B cell (primary cell): ENCODE results near the gene GMPR. TPM values are rescaled to one million over a fixed set of nuclear protein-coding genes. Genes with fewer than 3 reads are reported as not detected.

ENCODE experiments used
- ATAC-seq: fragments of 200-7000 bp; cut with Tn5 transposase; one replicate; pipeline ENCODE4 v1.10.0; 2021; ENCODE audit warnings: low read depth, mild to moderate bottlenecking, moderate number of reproducible peaks, moderate library complexity
- CTCF ChIA-PET: fragments of 350-600 bp; sonication (Branson Sonifier 250); formaldehyde crosslinking; loops from one replicate; lab custom pipeline; 2021; ENCODE audit warnings: antibody characterized with exemption, inconsistent platforms; lab: Charles Lee
- POLR2A ChIA-PET: fragments of 350-600 bp; sonication (Branson Sonifier 250); formaldehyde crosslinking; loops from one replicate; lab custom pipeline; 2021; ENCODE audit warnings: antibody characterized with exemption; lab: Charles Lee
- DNase-seq: peaks from one replicate; pipeline ENCODE4 v3.0.0; 2013
- H2AFZ ChIP-seq: 2 replicates; pipeline ENCODE4 v1.6.1; 2012; ENCODE audit warnings: mild to moderate bottlenecking, low read depth, low read length; ENCODE audit not compliant: insufficient read depth, poor library complexity, severe bottlenecking
- H3K27ac ChIP-seq, 2 donors: 1 replicate in 1 of 2; 2 replicates in 1 of 2; pipeline ENCODE4 v1.5.1; 2012 to 2013; ENCODE audit warnings: low read length in 2 of 2, mild to moderate bottlenecking in 2 of 2, moderate library complexity in 1 of 2
- H3K27me3 ChIP-seq, 4 experiments: fragments of 200-600 bp in 1 of 4; sonication (generic) in 1 of 4; replicated peaks in 1 of 4; 1 replicate in 2 of 4; 2 replicates in 2 of 4; pipeline versions ENCODE4 v1.6.1 to v1.7.0; 2013 to 2016; ENCODE audit warnings: low read length in 3 of 4, mild to moderate bottlenecking in 2 of 4, mixed read lengths in 1 of 4, moderate library complexity in 1 of 4; ENCODE audit not compliant: insufficient read depth in 4 of 4, control insufficient read depth in 3 of 4; ENCODE audit errors: control extremely low read depth in 1 of 4
- H3K36me3 ChIP-seq, 2 experiments: replicated peaks in 1 of 2; 1 replicate in 1 of 2; 2 replicates in 1 of 2; pipeline versions ENCODE4 v1.6.1 to v1.7.1; 2013; ENCODE audit warnings: low read length in 1 of 2; ENCODE audit not compliant: insufficient read depth in 2 of 2, control insufficient read depth in 1 of 2; ENCODE audit errors: control extremely low read depth in 1 of 2, extremely low read depth in 1 of 2
- H3K4me1 ChIP-seq, 2 donors: fragments of 200-600 bp in 1 of 2; sonication (generic) in 1 of 2; 1 replicate in 1 of 2; 2 replicates in 1 of 2; pipeline versions ENCODE4 v1.5.1 to v1.6.1; 2013 to 2017; ENCODE audit warnings: low read length in 2 of 2; ENCODE audit not compliant: control insufficient read depth in 2 of 2, insufficient read depth in 2 of 2
- H3K4me2 ChIP-seq: replicated peaks from 2 replicates; pipeline ENCODE3; 2012; ENCODE audit warnings: mild to moderate bottlenecking, low read depth, low read length; ENCODE audit not compliant: poor library complexity, severe bottlenecking
- H3K4me3 ChIP-seq, 5 experiments: fragments of 200-600 bp in 1 of 5; sonication (generic) in 1 of 5; 1 replicate in 3 of 5; 2 replicates in 2 of 5; pipeline versions ENCODE4 v1.5.1 to v1.7.0; 2011 to 2016; ENCODE audit warnings: low read length in 4 of 5, mild to moderate bottlenecking in 4 of 5, low read depth in 2 of 5, control low read depth in 1 of 5, moderate library complexity in 1 of 5; ENCODE audit not compliant: insufficient read depth in 1 of 5; ENCODE audit errors: control extremely low read depth in 1 of 5, extremely low read depth in 1 of 5
- H3K79me2 ChIP-seq: fragments of 200-600 bp; sonication (generic); one replicate; pipeline ENCODE4 v1.6.0; 2016; ENCODE audit warnings: low read length; ENCODE audit not compliant: control insufficient read depth, insufficient read depth
- H3K9ac ChIP-seq: fragments of 200-600 bp; sonication (generic); 2 replicates; pipeline ENCODE4 v1.6.1; 2017; ENCODE audit warnings: mild to moderate bottlenecking, low read length, moderate library complexity
- H3K9me3 ChIP-seq, 3 donors: one replicate each; pipeline versions ENCODE4 v1.6.1 to v1.7.1; 2013; ENCODE audit warnings: low read length in 2 of 3; ENCODE audit not compliant: control insufficient read depth in 2 of 3, insufficient read depth in 1 of 3; ENCODE audit errors: control extremely low read depth in 1 of 3
- H4K20me1 ChIP-seq: 2 replicates; pipeline ENCODE4 v1.6.0; 2012; ENCODE audit warnings: mild to moderate bottlenecking, low read length; ENCODE audit not compliant: insufficient read depth, control insufficient read depth, poor library complexity, severe bottlenecking
- H3K27ac Mint-ChIP-seq: one replicate; pipeline ENCODE4 v1.8.0; 2021; ENCODE audit warnings: mixed read lengths
- H3K27me3 Mint-ChIP-seq: one replicate; pipeline ENCODE4 v1.8.0; 2021; ENCODE audit warnings: mixed read lengths
- H3K4me1 Mint-ChIP-seq: one replicate; pipeline ENCODE4 v1.8.0; 2021; ENCODE audit warnings: mixed read lengths
- H3K4me3 Mint-ChIP-seq: one replicate; pipeline ENCODE4 v1.8.0; 2021; ENCODE audit warnings: mixed read lengths
- H3K9me3 Mint-ChIP-seq: one replicate; pipeline ENCODE4 v1.8.0; 2022; ENCODE audit warnings: mixed read lengths; ENCODE audit not compliant: insufficient read depth
- EZH2 ChIP-seq: IDR thresholded peaks from 2 replicates; pipeline ENCODE4 v1.6.1; 2012; ENCODE audit warnings: borderline replicate concordance, low read depth, mild to moderate bottlenecking, moderate library complexity, low read length; ENCODE audit not compliant: insufficient read depth, poor library complexity, severe bottlenecking
- WGBS: methylation state at CpG from one replicate; pipeline ENCODE4 v1.1.5; 2013; ENCODE audit warnings: missing lambda C conversion rate; ENCODE audit not compliant: insufficient coverage; 5-methylcytosine and 5-hydroxymethylcytosine counted together
- intact Hi-C: fragments of 100-400 bp; cut with micrococcal nuclease; formaldehyde crosslinking; loops from one replicate; pipeline ENCODE4 v1.10.0; 2022
- polyA plus RNA-seq: library from polyadenylated mRNA; depleted of rRNA; stranded (reverse); fragments of >200 nt; gene quantifications from 2 replicates; pipeline ENCODE4 v1.2.3, GENCODE V29; 2012
- total RNA-seq, 2 donors: library from RNA; stranded (reverse); fragments of 120-200 nt in 1 of 2; gene quantifications; 1 replicate in 1 of 2; 2 replicates in 1 of 2; pipeline versions ENCODE4 v1.2.3 to v1.2.4, GENCODE V29; 2013 to 2022
- TF ChIP-seq, protein P1 (sequence below): fragments of 200-600 bp; IDR thresholded peaks from one replicate; pipeline ENCODE4 v1.8.0; 2022; ENCODE audit warnings: antibody characterized with exemption, mild to moderate bottlenecking

Gene GMPR
- total and polyA plus RNA-seq, 2 donors (not counting 1 experiment from before 2014, with no cell fraction given) = 0.82 TPM; not detected in 1

DNA sequence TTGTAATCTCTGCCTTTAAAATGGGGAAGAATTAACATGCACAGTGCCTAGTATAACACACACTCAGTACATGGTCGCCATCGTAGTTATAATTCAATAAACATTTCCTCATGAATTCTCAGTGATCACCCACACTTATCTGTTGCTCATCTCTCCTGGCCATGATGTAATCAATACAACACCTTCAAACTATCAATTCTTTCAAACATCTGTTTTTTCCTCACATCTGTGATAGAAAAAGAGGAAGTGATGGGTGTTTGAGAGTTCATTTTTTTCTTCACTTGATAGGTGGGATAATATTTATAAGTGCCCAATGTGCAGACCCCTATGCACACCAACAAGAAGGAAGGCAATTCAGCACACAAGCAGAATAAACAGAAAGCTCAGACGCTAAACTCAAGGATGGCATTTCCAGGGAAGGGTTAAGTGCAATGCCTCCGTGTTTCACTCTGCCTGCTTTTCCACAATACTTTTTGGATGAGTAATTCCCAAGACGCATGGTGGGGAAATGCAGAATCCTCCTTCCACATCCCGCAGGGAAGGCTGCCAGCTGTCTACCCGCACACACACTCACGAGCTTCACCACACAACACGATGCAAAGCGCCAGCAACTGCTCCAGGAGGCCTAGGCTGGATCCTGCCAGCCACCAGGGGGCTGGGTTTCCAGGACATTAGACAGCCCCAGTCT, 100.3 kb downstream of the GMPR start:
- Histone ChIP-seq H4K20me1 (no peaks in the 10 kb centered on the region), H3K27ac (no peak overlapping the region), H3K36me3 (no peaks in the 10 kb centered on the region), H3K4me1 (no peaks in the 10 kb centered on the region), H3K79me2 (no peaks in the 10 kb centered on the region), H3K4me3 (no peak overlapping the region), H3K4me2 (no peak overlapping the region), H3K9ac (no peak overlapping the region), H3K27me3 (no peaks in the 10 kb centered on the region), H2AFZ (no peak overlapping the region), H3K9me3 (no peaks in the 10 kb centered on the region)
- Mint-ChIP-seq H3K27ac (no peak overlapping the region), H3K9me3 (no peaks in the 10 kb centered on the region), H3K27me3 (no peaks in the 10 kb centered on the region), H3K4me1 (peaks cover 6% of the 10 kb centered on the region), H3K4me3 (no peak overlapping the region)
- 93% methylated on average over 8 of the region's 10 CpGs for WGBS
- CTCF ChIA-PET = interaction anchor here (0.7 to 2.1 kb wide), 3 partner anchors 425 to 433 kb away, joined by 3 to 12 read pairs (median 5); no protein-coding TSS in a partner anchor
- no peak for DNase-seq
- TF ChIP-seq, protein P1, sequence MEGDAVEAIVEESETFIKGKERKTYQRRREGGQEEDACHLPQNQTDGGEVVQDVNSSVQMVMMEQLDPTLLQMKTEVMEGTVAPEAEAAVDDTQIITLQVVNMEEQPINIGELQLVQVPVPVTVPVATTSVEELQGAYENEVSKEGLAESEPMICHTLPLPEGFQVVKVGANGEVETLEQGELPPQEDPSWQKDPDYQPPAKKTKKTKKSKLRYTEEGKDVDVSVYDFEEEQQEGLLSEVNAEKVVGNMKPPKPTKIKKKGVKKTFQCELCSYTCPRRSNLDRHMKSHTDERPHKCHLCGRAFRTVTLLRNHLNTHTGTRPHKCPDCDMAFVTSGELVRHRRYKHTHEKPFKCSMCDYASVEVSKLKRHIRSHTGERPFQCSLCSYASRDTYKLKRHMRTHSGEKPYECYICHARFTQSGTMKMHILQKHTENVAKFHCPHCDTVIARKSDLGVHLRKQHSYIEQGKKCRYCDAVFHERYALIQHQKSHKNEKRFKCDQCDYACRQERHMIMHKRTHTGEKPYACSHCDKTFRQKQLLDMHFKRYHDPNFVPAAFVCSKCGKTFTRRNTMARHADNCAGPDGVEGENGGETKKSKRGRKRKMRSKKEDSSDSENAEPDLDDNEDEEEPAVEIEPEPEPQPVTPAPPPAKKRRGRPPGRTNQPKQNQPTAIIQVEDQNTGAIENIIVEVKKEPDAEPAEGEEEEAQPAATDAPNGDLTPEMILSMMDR = no peak
- TF ChIP-seq EZH2 = no peak
- POLR2A ChIA-PET = no interaction called here
- intact Hi-C loops = loop anchor here (10.0 kb wide), 1 partner anchor 256 kb away; no protein-coding TSS in a partner anchor
- no peak for ATAC-seq

DNA sequence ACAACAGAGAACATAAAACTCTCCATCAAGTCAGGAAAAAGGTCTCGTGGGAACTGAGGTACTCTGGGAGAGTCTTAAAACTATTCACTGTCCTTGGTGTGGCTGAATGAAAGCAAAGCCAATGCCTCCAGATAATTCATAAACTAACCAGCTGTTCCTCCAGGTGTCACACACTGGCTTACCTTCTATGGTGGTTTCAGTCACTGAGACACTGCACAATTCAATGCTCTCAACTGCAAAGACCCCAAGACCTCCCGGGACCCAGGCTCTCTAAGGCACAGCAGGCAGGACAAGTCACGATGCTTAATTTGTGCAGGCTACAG, 100.8 kb downstream of the GMPR start:
- no peaks in the 10 kb centered on the region for H3K4me1 ChIP-seq
- no peaks in the 10 kb centered on the region for H3K9me3 ChIP-seq
- Mint-ChIP-seq H3K27ac (no peak overlapping the region), H3K4me3 (no peak overlapping the region), H3K9me3 (no peaks in the 10 kb centered on the region), H3K4me1 (peaks cover 6% of the 10 kb centered on the region), H3K27me3 (no peaks in the 10 kb centered on the region)
- POLR2A ChIA-PET = no interaction called here
- DNase-seq (no peak), ATAC-seq (no peak)
- no peak overlapping the region for H2AFZ ChIP-seq
- no peak overlapping the region for H3K9ac ChIP-seq
- WGBS = 84% methylated on average over 3 of the region's 3 CpGs
- TF ChIP-seq EZH2 = no peak
- TF ChIP-seq, protein P1 = no peak
- no peaks in the 10 kb centered on the region for H4K20me1 ChIP-seq
- CTCF ChIA-PET = interaction anchor here (0.7 to 2.1 kb wide), 5 partner anchors 70 to 432 kb away, joined by 3 to 12 read pairs (median 5); no protein-coding TSS in a partner anchor
- no peak overlapping the region for H3K4me3 ChIP-seq
- H3K79me2 ChIP-seq = no peaks in the 10 kb centered on the region
- no peaks in the 10 kb centered on the region for H3K27me3 ChIP-seq
- no peak overlapping the region for H3K27ac ChIP-seq
- intact Hi-C loops = loop anchor here (10.0 kb wide), 1 partner anchor 256 kb away; no protein-coding TSS in a partner anchor
- no peaks in the 10 kb centered on the region for H3K36me3 ChIP-seq
- no peak overlapping the region for H3K4me2 ChIP-seq
